ENCODE measurements around the gene TSPAN11.

GRCh38 chr12:30963709-30964564 is 37.4 kb downstream of the TSPAN11 start:
- TF ChIP-seq EZH2 (IDR thresholded peaks at IDR 0.05; ENCODE audit: insufficient read depth, poor library complexity, severe bottlenecking), result no peak
- TF ChIP-seq EZH2phosphoT487 (IDR thresholded peaks at IDR 0.05; ENCODE audit: insufficient read depth, low read depth), result no peak
